Cerebellar cortex (tissue), 1 donor: ENCODE results near the gene INTS14.
A peak's percentile ranks its signal among the peaks of the same experiment; 100 is the strongest.

Source experiments
- DNase-seq: peaks from one replicate; pipeline ENCODE4 v3.0.0-alpha.2; 2015; ENCODE audit warnings: low spot score

INTS14 gene

GRCh38 chr15:65530318-65531111 is 80.4 kb downstream of the INTS14 start, which contains the start of gene HACD3:
Gene HACD3 (plus strand): TSS chr15:65530463. CDS start chr15:65530632, 169 bp downstream.
- DNase-seq = peak; percentile 81

- no peak for DNase-seq
Observed at GRCh38 chr15:65529762-65530317, 81.1 kb downstream of the INTS14 start.
